ENCODE measurements around the gene ST8SIA1. TPM values are rescaled to one million over a fixed set of nuclear protein-coding genes. Genes with fewer than 3 reads are reported as not detected.

ST8SIA1 gene, protein sequence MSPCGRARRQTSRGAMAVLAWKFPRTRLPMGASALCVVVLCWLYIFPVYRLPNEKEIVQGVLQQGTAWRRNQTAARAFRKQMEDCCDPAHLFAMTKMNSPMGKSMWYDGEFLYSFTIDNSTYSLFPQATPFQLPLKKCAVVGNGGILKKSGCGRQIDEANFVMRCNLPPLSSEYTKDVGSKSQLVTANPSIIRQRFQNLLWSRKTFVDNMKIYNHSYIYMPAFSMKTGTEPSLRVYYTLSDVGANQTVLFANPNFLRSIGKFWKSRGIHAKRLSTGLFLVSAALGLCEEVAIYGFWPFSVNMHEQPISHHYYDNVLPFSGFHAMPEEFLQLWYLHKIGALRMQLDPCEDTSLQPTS
- total RNA-seq (ENCODE audit: low replicate concordance), result 0.30 and 5.6 TPM in 2 replicates

DNA sequence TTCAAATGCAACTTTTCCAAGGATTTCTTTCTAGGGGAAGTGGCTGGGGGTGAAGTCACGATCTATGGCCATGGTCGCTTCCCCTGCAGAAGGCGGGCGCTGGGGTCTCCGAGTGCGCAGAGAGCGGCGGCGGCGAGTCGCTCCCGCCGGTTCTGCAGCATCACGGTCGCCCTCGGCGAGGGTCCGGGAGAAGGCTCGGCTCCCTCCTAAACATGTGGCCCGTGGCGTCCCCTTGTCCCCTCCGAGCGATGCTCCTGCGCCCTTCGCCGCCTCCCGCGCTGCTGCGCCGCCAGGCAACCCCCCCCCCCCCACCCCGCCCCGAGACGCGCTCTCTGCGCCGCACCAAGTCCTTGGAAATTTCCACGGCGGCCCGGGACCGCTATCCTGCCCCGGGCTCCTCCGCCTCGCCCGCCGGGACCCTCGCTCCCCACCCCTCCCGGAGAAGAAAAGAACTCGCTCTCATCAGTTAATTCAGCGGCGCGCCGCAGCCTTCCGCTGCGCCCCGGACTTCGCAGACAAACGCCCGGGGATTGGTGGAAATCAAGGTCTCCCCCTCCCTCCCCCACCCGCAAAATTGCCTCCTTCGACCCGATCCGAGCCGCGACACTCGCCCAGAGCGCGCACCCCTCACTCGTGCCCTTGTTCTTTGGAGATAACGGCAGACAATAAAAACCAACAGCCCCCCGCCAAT, at the start of gene ST8SIA1:
ST8SIA1 (minus strand) TSS at position 298 of the 691 bp plus-strand sequence. CDS start 475 bp downstream, outside the sequence.

Other genes starting within 250 kb of the ST8SIA1 start
- 11.9 and 21.2 TPM in 2 replicates for gene C2CD5, start 209.8 kb upstream of the ST8SIA1 start, total RNA-seq (ENCODE audit: low replicate concordance)